AML-193 (cell line): ENCODE data around the gene CNIH2.
A peak's percentile ranks its signal among the peaks of the same experiment; 100 is the strongest.

Source experiments
- DNase-seq, 2 experiments: peaks; one replicate each; lab custom pipeline; 2025; lab: John Stamatoyannopoulos, UW

The CNIH2 gene

DNA sequence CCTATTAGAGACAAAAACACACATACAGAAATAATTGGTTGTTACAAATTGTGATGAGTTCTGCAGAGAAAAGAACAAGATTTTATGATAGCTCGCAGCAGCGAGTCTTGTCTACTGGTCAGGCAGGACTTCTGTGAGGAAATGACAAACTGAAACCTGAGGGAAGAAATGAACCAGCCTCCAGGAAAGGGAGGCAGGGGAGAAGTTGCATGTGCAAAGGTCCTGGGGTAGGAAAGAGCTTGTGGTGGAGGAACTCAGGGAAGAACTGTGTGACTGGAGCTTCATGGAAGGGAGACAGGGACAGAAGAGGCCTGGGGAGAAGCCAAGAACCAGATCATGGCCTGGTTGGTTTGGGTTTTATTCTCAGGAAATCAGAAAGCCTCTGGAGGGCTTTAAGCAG is 18.8 kb upstream of the CNIH2 start:
- no peak for DNase-seq

- no peak for DNase-seq
These were observed 18.0 kb upstream of the CNIH2 start for GRCh38 chr11:66259956-66260355.

DNA sequence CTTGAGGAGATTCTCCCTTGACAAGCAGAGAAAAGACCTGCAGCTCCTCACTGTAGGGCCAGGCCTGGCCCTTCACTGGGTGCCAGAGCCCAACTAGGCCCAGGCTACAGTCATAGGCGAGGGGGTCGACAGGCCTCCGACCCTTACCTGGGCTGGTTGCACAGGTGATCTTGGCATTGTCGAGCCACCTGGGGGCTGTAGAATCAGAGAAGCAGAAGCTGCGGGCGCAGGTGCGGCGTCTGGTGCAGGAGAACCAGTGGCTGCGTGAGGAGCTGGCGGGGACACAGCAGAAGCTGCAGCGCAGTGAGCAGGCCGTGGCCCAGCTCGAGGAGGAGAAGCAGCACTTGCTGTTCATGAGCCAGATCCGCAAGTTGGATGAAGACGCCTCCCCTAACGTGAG is 16.4 kb upstream of the CNIH2 start:
- no peak for DNase-seq

GRCh38 chr11:66262191-66262590 is 15.8 kb upstream of the CNIH2 start:
- DNase-seq = no peak

DNA sequence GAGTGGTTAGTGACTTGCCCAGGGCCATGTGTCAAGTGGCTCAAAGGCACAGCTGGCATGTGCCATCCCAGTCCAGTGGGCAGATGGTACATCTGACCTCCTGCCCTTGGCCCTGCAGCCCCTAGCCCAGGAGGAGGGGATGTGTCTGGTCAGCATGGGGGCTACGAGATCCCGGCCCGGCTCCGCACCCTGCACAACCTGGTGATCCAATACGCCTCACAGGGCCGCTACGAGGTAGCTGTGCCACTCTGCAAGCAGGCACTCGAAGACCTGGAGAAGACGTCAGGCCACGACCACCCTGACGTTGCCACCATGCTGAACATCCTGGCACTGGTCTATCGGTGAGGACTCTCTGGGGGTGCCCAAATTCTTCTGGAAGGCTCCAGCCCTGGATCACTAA is 15.3 kb upstream of the CNIH2 start:
- DNase-seq = no peak

GRCh38 chr11:66263231-66263630 is 14.7 kb upstream of the CNIH2 start:
- no peak for DNase-seq

GRCh38 chr11:66263785-66264184 is 14.2 kb upstream of the CNIH2 start:
- DNase-seq = no peak

DNA sequence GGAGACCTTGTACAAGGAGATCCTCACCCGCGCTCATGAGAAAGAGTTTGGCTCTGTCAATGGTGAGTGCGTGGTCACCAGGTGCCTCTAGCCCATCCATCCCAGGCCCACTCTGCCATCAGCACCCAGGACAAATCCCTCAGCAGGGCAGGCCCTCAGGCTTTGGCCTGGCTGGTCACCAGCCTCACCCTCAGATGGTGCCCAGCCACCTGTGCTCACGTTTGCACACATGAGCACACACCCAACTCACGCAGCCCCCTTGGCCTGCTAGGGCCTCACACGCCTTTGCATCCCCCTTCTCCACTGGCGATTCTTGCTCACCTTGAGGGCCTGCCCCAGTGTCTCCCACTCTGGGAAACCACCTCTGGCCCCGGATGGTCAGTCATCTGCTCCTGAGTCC is 13.6 kb upstream of the CNIH2 start:
- no peak for DNase-seq

- no peak for DNase-seq
These were observed 13.1 kb upstream of the CNIH2 start for GRCh38 chr11:66264914-66265313.

DNA sequence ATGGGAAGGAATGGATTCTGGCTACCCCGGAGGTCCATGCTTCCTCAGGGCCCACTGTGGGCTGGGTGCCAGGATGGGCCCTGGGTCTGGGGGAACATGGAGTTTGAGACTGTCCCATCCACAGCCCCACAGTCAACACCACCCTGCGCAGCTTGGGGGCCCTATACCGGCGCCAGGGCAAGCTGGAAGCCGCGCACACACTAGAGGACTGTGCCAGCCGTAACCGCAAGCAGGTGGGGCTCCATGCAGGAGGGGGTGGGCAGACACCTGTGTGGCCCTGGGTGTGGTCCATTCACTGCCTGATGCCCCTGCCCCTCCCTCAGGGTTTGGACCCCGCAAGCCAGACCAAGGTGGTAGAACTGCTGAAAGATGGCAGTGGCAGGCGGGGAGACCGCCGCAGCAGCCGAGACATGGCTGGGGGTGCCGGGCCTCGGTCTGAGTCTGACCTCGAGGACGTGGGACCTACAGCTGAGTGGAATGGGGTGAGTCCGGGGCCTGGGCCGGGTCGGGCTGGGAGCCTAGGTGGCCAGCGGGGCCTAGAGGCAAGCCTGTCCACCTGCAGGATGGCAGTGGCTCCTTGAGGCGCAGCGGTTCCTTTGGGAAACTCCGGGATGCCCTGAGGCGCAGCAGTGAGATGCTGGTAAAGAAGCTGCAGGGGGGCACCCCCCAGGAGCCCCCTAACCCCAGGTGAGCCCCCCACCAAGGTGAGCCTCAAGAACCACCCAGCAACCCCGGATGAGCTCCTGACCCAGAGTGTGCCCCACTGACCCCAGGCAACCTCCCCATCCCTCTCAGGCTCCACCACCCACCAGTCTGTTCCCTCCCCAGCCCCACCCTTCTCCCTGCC is 12.2 kb upstream of the CNIH2 start:
- no peak for DNase-seq

- no peak for DNase-seq
These were observed 11.5 kb upstream of the CNIH2 start for GRCh38 chr11:66266378-66267038.

- DNase-seq = no peak
These were observed 11.0 kb upstream of the CNIH2 start for GRCh38 chr11:66267039-66267378.

DNA sequence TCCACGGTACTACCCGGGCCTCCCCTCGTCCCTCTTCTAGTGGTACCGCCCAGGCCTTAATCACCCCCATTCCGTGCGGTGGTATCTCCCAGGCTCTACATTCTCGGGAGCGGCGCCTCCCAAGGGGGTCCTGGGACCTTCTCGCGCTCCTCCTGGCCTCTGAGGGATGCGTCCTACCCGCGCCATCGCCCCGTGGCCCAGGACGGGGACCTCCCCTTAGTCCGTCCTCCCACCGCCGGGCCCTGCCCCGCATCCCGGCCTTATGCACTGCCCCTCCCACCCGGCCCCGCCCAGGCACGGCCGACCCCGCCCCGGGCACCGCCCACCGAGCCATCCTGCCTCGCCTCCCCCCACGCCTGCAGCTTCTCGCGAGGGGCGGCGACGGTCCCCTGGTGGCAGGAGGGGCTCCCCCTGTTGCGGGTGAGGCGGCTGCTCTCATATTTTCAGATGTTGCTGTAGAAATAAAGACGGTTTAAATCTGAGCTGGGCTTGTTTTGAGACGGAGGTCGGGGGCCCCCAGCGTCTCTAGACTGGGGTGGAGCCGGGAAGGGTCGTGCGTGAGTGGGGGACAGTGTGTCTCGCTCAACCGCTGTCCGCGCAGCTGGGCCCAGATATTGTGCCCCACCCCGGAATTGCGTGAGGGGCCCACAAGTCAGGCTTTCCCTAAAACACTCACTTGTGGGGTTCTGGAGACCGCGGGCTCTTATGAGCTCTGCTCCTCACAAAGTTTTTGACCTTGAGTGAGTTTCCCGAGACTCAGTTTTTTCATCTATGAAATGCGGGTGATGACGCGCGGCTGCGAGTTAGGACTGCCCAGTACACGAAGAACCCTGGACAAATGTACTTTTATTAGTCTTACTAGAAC is 10.4 kb upstream of the CNIH2 start:
- DNase-seq = peak; percentile 51 to 57

GRCh38 chr11:66268244-66268951 is 9.6 kb upstream of the CNIH2 start, which contains the start of gene RAB1B:
Gene RAB1B (plus strand): TSS chr11:66268639. CDS start chr11:66268680, 41 bp downstream.
- peak; percentile 97 to 99 for DNase-seq

DNA sequence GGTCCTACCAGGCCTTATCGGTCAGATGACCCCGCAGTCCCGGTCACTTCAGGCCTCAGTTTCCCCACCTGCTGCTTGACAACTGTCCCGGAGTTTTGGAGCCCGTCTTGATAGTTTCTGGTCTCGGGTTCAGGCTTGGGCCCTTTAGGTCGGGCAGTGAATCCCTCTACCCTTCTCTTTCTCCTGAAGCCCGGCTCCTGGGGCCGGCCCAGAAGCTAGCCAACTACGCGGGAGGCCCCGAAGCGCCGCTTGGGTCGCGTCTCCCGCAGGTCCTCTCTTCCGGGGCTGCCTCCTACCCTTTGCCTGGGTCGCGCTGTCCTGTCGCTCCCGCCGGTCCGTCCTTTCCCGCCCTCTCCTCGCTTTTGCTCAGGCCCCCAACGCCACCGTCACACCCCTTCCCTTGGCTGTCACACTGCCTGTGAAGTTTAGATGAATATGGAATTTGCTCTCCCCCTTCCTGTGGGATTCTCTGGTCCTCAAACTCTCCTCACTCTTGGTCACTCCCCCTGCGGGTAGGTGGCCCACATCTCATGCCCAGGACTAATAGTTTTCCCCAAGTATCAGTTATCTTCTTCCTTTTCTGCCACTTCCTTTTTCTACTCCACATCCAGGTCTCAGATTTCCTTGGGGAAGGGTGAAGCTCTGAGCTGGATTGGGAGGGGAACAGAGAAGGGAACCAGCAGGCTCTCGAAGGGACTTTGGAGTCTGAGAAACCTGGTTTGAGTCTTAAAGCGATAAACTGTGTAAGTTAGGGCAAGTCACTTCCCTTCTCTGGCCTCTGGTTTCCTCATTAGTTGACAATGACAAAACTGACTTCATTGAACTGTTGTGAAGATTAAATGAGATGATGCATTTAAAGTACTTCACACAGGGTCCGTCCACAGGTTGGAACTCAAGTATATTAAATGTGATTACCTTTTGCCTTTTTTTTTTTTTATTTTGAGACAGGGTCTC is 8.7 kb upstream of the CNIH2 start:
- peak; percentile 50 to 51 for DNase-seq

DNA sequence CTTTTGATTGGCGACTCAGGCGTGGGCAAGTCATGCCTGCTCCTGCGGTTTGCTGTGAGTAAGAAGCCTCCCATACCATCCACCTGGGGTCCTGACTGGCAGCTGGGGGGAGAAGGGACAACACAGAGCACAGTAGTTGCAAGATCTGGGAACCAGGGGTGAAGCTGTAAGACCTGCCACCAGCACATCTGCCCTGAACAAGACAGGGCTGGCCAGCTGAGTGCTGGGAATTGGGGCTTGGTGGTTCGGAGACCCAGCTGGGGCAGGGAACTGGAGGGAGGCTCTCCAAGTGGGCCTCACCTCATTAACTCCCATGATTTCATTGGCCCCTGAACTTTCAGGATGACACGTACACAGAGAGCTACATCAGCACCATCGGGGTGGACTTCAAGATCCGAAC is 6.2 kb upstream of the CNIH2 start:
- DNase-seq = no peak

DNA sequence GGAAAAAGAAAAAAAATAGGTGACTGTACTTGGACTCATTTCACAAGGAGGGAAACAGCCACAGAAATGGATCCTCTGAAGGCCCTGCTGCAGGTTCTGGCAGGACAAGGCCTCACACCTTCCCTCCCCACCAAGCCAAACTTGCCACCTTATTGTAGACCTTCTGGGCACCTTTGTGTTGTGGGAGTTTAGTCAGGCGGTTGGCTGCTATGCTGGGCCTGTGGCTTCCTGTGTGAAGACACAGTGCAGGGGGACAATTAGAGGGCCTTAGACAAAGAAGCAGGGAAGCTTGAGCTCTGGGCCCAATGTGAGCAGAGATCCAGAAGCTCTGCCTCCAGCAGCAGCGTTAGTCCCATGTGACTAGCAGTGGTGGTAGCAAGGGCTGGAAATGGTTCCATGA is 5.4 kb upstream of the CNIH2 start:
- no peak for DNase-seq

DNA sequence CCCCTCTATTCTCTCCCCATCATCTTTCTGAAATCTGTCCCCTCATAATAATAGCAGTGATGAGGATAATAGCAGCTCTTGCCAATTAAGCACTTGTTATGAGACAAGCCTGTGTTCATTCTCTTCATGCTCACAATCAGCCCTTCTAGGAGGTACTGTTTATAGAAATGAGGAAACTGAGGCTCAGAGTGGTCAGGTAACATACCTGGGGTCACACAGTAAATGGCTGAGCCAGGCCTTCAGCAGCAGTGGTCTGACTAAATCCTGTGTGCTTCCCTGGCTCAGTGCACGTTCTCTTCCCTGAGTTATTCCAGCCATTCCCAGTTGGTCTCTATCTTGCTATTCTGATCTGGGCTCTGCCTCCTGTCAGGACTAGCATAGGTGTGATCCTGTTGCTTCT is 3.8 kb upstream of the CNIH2 start:
- DNase-seq = no peak

- no peak for DNase-seq
These were observed 2.6 kb upstream of the CNIH2 start for GRCh38 chr11:66275396-66275795.

DNA sequence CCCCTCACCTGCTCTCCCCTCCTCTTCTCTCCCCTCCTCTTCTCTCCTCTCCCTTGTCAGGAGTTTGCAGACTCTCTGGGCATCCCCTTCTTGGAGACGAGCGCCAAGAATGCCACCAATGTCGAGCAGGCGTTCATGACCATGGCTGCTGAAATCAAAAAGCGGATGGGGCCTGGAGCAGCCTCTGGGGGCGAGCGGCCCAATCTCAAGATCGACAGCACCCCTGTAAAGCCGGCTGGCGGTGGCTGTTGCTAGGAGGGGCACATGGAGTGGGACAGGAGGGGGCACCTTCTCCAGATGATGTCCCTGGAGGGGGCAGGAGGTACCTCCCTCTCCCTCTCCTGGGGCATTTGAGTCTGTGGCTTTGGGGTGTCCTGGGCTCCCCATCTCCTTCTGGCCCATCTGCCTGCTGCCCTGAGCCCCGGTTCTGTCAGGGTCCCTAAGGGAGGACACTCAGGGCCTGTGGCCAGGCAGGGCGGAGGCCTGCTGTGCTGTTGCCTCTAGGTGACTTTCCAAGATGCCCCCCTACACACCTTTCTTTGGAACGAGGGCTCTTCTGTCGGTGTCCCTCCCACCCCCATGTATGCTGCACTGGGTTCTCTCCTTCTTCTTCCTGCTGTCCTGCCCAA is 1.9 kb upstream of the CNIH2 start:
- no peak for DNase-seq
